Heart right ventricle (tissue), 16 donors: ENCODE data around the gene AGMAT. TPM values are rescaled to one million over a fixed set of nuclear protein-coding genes. Genes with fewer than 3 reads are reported as not detected.

Source experiments
- ATAC-seq, 8 donors: fragments of 200-7000 bp; cut with Tn5 transposase; one replicate each; pipeline ENCODE4 v1.9.1; 2020; ENCODE audit warnings: mild to moderate bottlenecking in 8 of 8, moderate library complexity in 8 of 8, moderate number of reproducible peaks in 1 of 8
- DNase-seq, 2 donors: peaks; one replicate each; pipeline ENCODE4 v3.0.0-alpha.2; 2020
- H3K27ac ChIP-seq, 10 donors: fragments of 200-600 bp; sonication (generic) in 2 of 10; one replicate each; pipeline versions ENCODE4 v1.5.0 to v1.8.0; 2020 to 2022; ENCODE audit warnings: mild to moderate bottlenecking in 3 of 10
- H3K27me3 ChIP-seq, 7 donors: fragments of 200-600 bp; one replicate each; pipeline ENCODE4 v1.8.0; 2021 to 2022; ENCODE audit warnings: mild to moderate bottlenecking in 2 of 7
- H3K36me3 ChIP-seq, 9 donors: fragments of 200-600 bp; sonication (generic) in 1 of 9; one replicate each; pipeline versions ENCODE4 v1.5.0 to v1.8.0; 2020 to 2022; ENCODE audit warnings: mild to moderate bottlenecking in 2 of 9
- H3K4me1 ChIP-seq, 9 donors: fragments of 200-600 bp; sonication (generic) in 1 of 9; one replicate each; pipeline versions ENCODE4 v1.5.0 to v1.8.0; 2020 to 2022; ENCODE audit warnings: mild to moderate bottlenecking in 4 of 9
- H3K4me3 ChIP-seq, 10 donors: fragments of 200-600 bp; sonication (generic) in 2 of 10; one replicate each; pipeline versions ENCODE4 v1.5.0 to v1.8.0; 2020 to 2022; ENCODE audit warnings: mild to moderate bottlenecking in 7 of 10, moderate library complexity in 2 of 10
- H3K9me3 ChIP-seq, 11 donors: fragments of 200-600 bp in 10 of 11; sonication (generic) in 2 of 11; one replicate each; pipeline versions ENCODE4 v1.5.0 to v1.8.0; 2013 to 2022; ENCODE audit warnings: mild to moderate bottlenecking in 2 of 11, control low read depth in 1 of 11, moderate library complexity in 1 of 11
- CTCF ChIP-seq, 9 donors: fragments of 200-600 bp; sonication (generic) in 2 of 9; IDR thresholded peaks; one replicate each; pipeline versions ENCODE4 v1.5.0 to v1.8.0; 2021 to 2022; ENCODE audit warnings: antibody characterized with exemption in 9 of 9, mild to moderate bottlenecking in 5 of 9, moderate library complexity in 1 of 9
- WGBS, 2 donors: extraction: QIAGEN DNeasy Blood & Tissue Kit; methylation state at CpG; one replicate each; pipeline ENCODE4 v1.1.7; 2013; ENCODE audit warnings: inconsistent platforms in 1 of 2; 5-methylcytosine and 5-hydroxymethylcytosine counted together
- intact Hi-C, 10 donors: fragments of 100-400 bp; cut with DNase I; formaldehyde crosslinking; loops; one replicate each; pipeline versions ENCODE4 v1.11.1 to v1.14.2; 2022
- polyA plus RNA-seq, 2 donors: library from polyadenylated mRNA; stranded (reverse); fragments of 200-250 nt; gene quantifications; one replicate each; pipeline ENCODE4 v1.2.3, GENCODE V29; 2013
- total RNA-seq, 10 donors: library from RNA; stranded (reverse); fragmentation: NEBNext Ultra II Directional in 3 of 10; extraction: Animal tissue kit (Norgen Biotek cat#: 25700) in 3 of 10; gene quantifications; one replicate each; pipeline versions ENCODE4 v1.2.1 to v1.2.4, GENCODE V29; 2021 to 2023
- donor health status: Arrhythmogenic right ventricular cardiomyopathy.
- donor health status: ischemic (EF 13 %, LVEDD 7.1; RV severe dilation, severe dysfunction).
- donor health status: healthy with polysubstance abuse.
- donor health status: DM: no; HTN: yes; CAD: no.
- donor health status: DM: no; HTN: no; CAD: no.
- donor health status: ischemic (EF 25% LVEDD 6.9; RV normal size, moderate dysfunction).
- donor health status: ischemic (EF 25% LVEDD 5.7; RV mildly dilated, moderate dysfunction).
- donor health status: healthy.
- donor health status: DM: yes; HTN: yes; CAD: no.
- donor health status: Ischemic cardiomyopathy.
- donor health status: ischemic (EF 35%, LVEDD 5.7; RV mildly dilated, moderate dysfunction).
- donor health status: nonischemic (EF 11% LVEDD 7.7; RV severe dilation, severe dysfunction).
- donor health status: DM: yes; HTN: yes; CAD: no.
- donor health status: PGD.
- donor health status: ischemic (EF 29% LVEDD 5.4; RV normal size, mild dysfunction).
- donor health status: nonischemic (EF 23%, LVEDD 6.1; RV moderate dilation, normal function).

AGMAT gene
- total and polyA plus RNA-seq, 12 donors = 0.06 to 0.30 (median 0.23) TPM; not detected in 5

GRCh38 chr1:15524283-15525049 lies 60.4 kb downstream of the AGMAT start:
- ATAC-seq (peak; percentile 75 to 83 (median 80)), DNase-seq (peak; percentile 100)
- H3K27me3 ChIP-seq = no peaks in the 10 kb centered on the region
- peaks cover 3 to 48% (median 37%) of the 10 kb centered on the region in 9 donors for H3K4me1 ChIP-seq
- H3K9me3 ChIP-seq = no peaks in the 10 kb centered on the region
- no peak for TF ChIP-seq CTCF (IDR thresholded peaks at IDR 0.05)
- 0 to 1% methylated on average over 48 to 87 of the region's 88 CpGs for WGBS, 2 donors
- peak overlapping the region; percentile 88 to 99 (median 96) for H3K27ac ChIP-seq
- H3K36me3 ChIP-seq = peaks cover 0 to 7% (median 0%) of the 10 kb centered on the region in 9 donors
- intact Hi-C loops = loop anchor here in 3 of 10 donors (5.0 to 10.0 kb wide), 2 partner anchors 90 to 93 kb away; partner anchors contain the start of gene DDI2 (in 3 of the 3)
- peak overlapping the region; percentile 44 to 94 (median 72) for H3K4me3 ChIP-seq

- Histone ChIP-seq H3K9me3 (no peaks in the 10 kb centered on the region), H3K36me3 (peaks cover 0 to 2% (median 0%) of the 10 kb centered on the region in 9 donors), H3K27me3 (no peaks in the 10 kb centered on the region), H3K4me1 (peaks cover 3 to 49% (median 37%) of the 10 kb centered on the region in 9 donors), H3K27ac (peak within 1 kb of the TSS; percentile 88 to 99 (median 96)), H3K4me3 (peak within 1 kb of the TSS; percentile 44 to 94 (median 72))
- no peak for TF ChIP-seq CTCF (IDR thresholded peaks at IDR 0.05)
- intact Hi-C loops = loop anchor here in 1 of 10 donors (10.0 kb wide), 1 partner anchor 91 kb away; the partner anchor contains the start of gene DDI2
- no peak for ATAC-seq
- DNase-seq = no peak
- 0 to 1% methylated on average over 23 to 27 of the region's 27 CpGs for WGBS, 2 donors
These were observed 60.9 kb downstream of the AGMAT start, which contains the start of gene CASP9 for GRCh38 chr1:15524021-15524282. Gene CASP9 (minus strand): TSS chr1:15524215. CDS start chr1:15524200, 15 bp downstream.

GRCh38 chr1:15523104-15524020 lies 61.5 kb downstream of the AGMAT start:
- Histone ChIP-seq H3K4me1 (peaks cover 3 to 48% (median 35%) of the 10 kb centered on the region in 9 donors), H3K36me3 (no peaks in the 10 kb centered on the region), H3K27ac (peak overlapping the region; percentile 64 to 99 (median 94)), H3K4me3 (peak overlapping the region; percentile 44 to 94 (median 69)), H3K9me3 (no peaks in the 10 kb centered on the region), H3K27me3 (no peaks in the 10 kb centered on the region)
- DNase-seq = no peak
- no peak for ATAC-seq
- intact Hi-C loops = loop anchor here in 1 of 10 donors (10.0 kb wide), 1 partner anchor 91 kb away; the partner anchor contains the start of gene DDI2
- no peak for TF ChIP-seq CTCF (IDR thresholded peaks at IDR 0.05)
- 41% methylated on average over 18 of the region's 18 CpGs for WGBS, 2 donors

GRCh38 chr1:15522551-15522950 lies 62.3 kb downstream of the AGMAT start:
- no peak for TF ChIP-seq CTCF (IDR thresholded peaks at IDR 0.05)
- Histone ChIP-seq H3K27me3 (no peaks in the 10 kb centered on the region), H3K36me3 (peaks cover 0 to 8% (median 5%) of the 10 kb centered on the region in 9 donors), H3K9me3 (no peaks in the 10 kb centered on the region), H3K4me3 (no peak overlapping the region), H3K27ac (no peak overlapping the region), H3K4me1 (peaks cover 3 to 39% (median 29%) of the 10 kb centered on the region in 9 donors)
- ATAC-seq (no peak), DNase-seq (no peak)
- intact Hi-C loops = loop anchor here in 1 of 10 donors (10.0 kb wide), 1 partner anchor 92 kb away; the partner anchor contains the start of gene DDI2
- WGBS, 2 donors = 94 to 97% methylated on average over 4 of the region's 4 CpGs
